OCI-LY7 (cell line): ENCODE results near the gene FMN2. TPM values are rescaled to one million over a fixed set of nuclear protein-coding genes. Genes with fewer than 3 reads are reported as not detected.

ENCODE experiments used
- BruUV-seq: library from RNA; stranded (reverse); fragments of 400-500 nt; replicated peaks from 2 replicates; lab custom pipeline; 2021; lab: Mats Ljungman, UMichigan
- CTCF ChIA-PET: fragments of 300-600 bp; sonication (Branson Sonifier 250); formaldehyde crosslinking; loops from one replicate; lab custom pipeline; 2022; ENCODE audit warnings: antibody characterized with exemption; ENCODE audit not compliant: unreplicated experiment; lab: Charles Lee
- POLR2A ChIA-PET: fragments of 300-600 bp; sonication (Branson Sonifier 250); formaldehyde crosslinking; loops from one replicate; lab custom pipeline; 2022; ENCODE audit warnings: antibody characterized with exemption; lab: Charles Lee
- DNase-seq: peaks from one replicate; pipeline ENCODE4 v3.0.0-alpha.2; 2015; ENCODE audit warnings: low spot score
- H2AFZ ChIP-seq: fragments of 200-600 bp; sonication (generic), shearing (Covaris generic); 2 replicates; pipeline ENCODE4 v1.6.1; 2014; ENCODE audit warnings: mild to moderate bottlenecking, antibody characterized with exemption, low read length, moderate library complexity
- H3K27ac ChIP-seq: fragments of 200-600 bp; sonication (generic); 2 replicates; pipeline ENCODE4 v1.5.1; 2014; ENCODE audit warnings: mixed run types, low read depth, mild to moderate bottlenecking, moderate library complexity, low read length, inconsistent platforms; ENCODE audit not compliant: poor library complexity, severe bottlenecking
- H3K36me3 ChIP-seq: fragments of 200-600 bp; sonication (generic); 2 replicates; pipeline ENCODE4 v1.6.1; 2014; ENCODE audit warnings: mild to moderate bottlenecking, antibody characterized with exemption, low read length, moderate library complexity, mixed read lengths; ENCODE audit not compliant: insufficient read depth
- H3K4me1 ChIP-seq: fragments of 200-600 bp; sonication (generic); 2 replicates; pipeline ENCODE4 v1.5.1; 2014; ENCODE audit warnings: mild to moderate bottlenecking, low read length; ENCODE audit not compliant: insufficient read depth, poor library complexity, severe bottlenecking
- H3K4me2 ChIP-seq: fragments of 200-600 bp; sonication (generic); 2 replicates; pipeline ENCODE4 v1.6.1; 2014; ENCODE audit warnings: mild to moderate bottlenecking, low read length
- H3K4me3 ChIP-seq: fragments of 200-600 bp; sonication (generic); 2 replicates; pipeline ENCODE4 v1.5.1; 2014; ENCODE audit warnings: mild to moderate bottlenecking, low read depth, low read length; ENCODE audit not compliant: poor library complexity, severe bottlenecking
- H3K79me2 ChIP-seq: fragments of 200-600 bp; sonication (generic); 2 replicates; pipeline ENCODE4 v1.6.1; 2016; ENCODE audit warnings: low read depth, mild to moderate bottlenecking, low read length, moderate library complexity, mixed read lengths; ENCODE audit not compliant: insufficient read depth
- H3K9me2 ChIP-seq: fragments of 200-600 bp; sonication (generic); 2 replicates; pipeline ENCODE4 v1.6.1; 2016; ENCODE audit warnings: mild to moderate bottlenecking, low read length, mixed read lengths; ENCODE audit not compliant: insufficient read depth
- H3K9me3 ChIP-seq: fragments of 200-600 bp; sonication (generic); 2 replicates; pipeline ENCODE4 v1.6.1; 2014; ENCODE audit warnings: mild to moderate bottlenecking, mixed run types, low read length, mixed read lengths
- H4K20me1 ChIP-seq: fragments of 200-600 bp; sonication (generic); 2 replicates; pipeline ENCODE4 v1.6.1; 2014; ENCODE audit warnings: mild to moderate bottlenecking, antibody characterized with exemption, low read length, moderate library complexity, mixed read lengths; ENCODE audit not compliant: insufficient read depth
- CTCF ChIP-seq: fragments of 200-600 bp; sonication (generic); conservative IDR thresholded peaks from 2 replicates; pipeline ENCODE4 v1.5.1; 2014; ENCODE audit warnings: mild to moderate bottlenecking, antibody characterized with exemption, low read length, moderate library complexity, mixed read lengths
- EZH2phosphoT487 ChIP-seq: fragments of 200-600 bp; sonication (generic); IDR thresholded peaks from 2 replicates; pipeline ENCODE4 v1.6.1; 2018; ENCODE audit warnings: low read depth, borderline replicate concordance, mild to moderate bottlenecking, mixed run types, antibody characterized with exemption, low read length, moderate library complexity, mixed read lengths
- intact Hi-C: fragments of 100-400 bp; cut with micrococcal nuclease; formaldehyde crosslinking; loops from one replicate; pipeline ENCODE4 v1.10.0; 2022; ENCODE audit not compliant: unreplicated experiment
- total RNA-seq, 2 experiments: library from RNA; depleted of rRNA in 1 of 2; stranded (reverse); fragments of >200 nt in 1 of 2; shearing (Covaris generic) in 1 of 2; gene quantifications; 2 replicates each; pipeline ENCODE4 v1.2.3, GENCODE V29; 2014 to 2022

The FMN2 gene
- total RNA-seq, 2 experiments from 2014 or later: not detected

GRCh38 chr1:240101306-240101705 lies 9.6 kb downstream of the FMN2 start:
- no peaks in the 10 kb centered on the region for H3K9me2 ChIP-seq
- H3K79me2 ChIP-seq: no peaks in the 10 kb centered on the region
- no peaks in the 10 kb centered on the region for H3K36me3 ChIP-seq
- no peaks in the 10 kb centered on the region for H4K20me1 ChIP-seq
- H3K4me1 ChIP-seq: no peaks in the 10 kb centered on the region
- no peak overlapping the region for H3K4me3 ChIP-seq
- no peak overlapping the region for H2AFZ ChIP-seq
- no peaks in the 10 kb centered on the region for H3K9me3 ChIP-seq
- no peak overlapping the region for H3K4me2 ChIP-seq
- intact Hi-C loops: no loop called here
- no peak overlapping the region for H3K27ac ChIP-seq
- no peak for DNase-seq
- CTCF ChIA-PET: no interaction called here
- TF ChIP-seq EZH2phosphoT487 (no peak), CTCF (no peak)
- POLR2A ChIA-PET: no interaction called here
- BruUV-seq: no TSS peak

- Histone ChIP-seq H3K9me2 (no peaks in the 10 kb centered on the region), H3K4me1 (no peaks in the 10 kb centered on the region), H4K20me1 (no peaks in the 10 kb centered on the region), H3K9me3 (no peaks in the 10 kb centered on the region), H3K36me3 (no peaks in the 10 kb centered on the region), H3K4me2 (no peak overlapping the region), H3K79me2 (no peaks in the 10 kb centered on the region), H3K27ac (no peak overlapping the region), H2AFZ (no peak overlapping the region), H3K4me3 (no peak overlapping the region)
- POLR2A ChIA-PET: interaction anchor here (0.6 kb wide), 1 partner anchor 11 kb away, joined by 3 read pairs; no protein-coding TSS in a partner anchor
- DNase-seq: no peak
- TF ChIP-seq CTCF (no peak), EZH2phosphoT487 (no peak)
- BruUV-seq: no TSS peak
- CTCF ChIA-PET: no interaction called here
- intact Hi-C loops: no loop called here
These were observed 10.1 kb downstream of the FMN2 start for GRCh38 chr1:240101737-240102136.

- ChIA-PET POLR2A (interaction anchor here (0.7 kb wide), 2 partner anchors 511 to 888 kb away, joined by 3 to 6 read pairs; no protein-coding TSS in a partner anchor), CTCF (no interaction called here)
- no peak overlapping the region for H3K27ac ChIP-seq
- H3K4me2 ChIP-seq: no peak overlapping the region
- H3K9me2 ChIP-seq: no peaks in the 10 kb centered on the region
- no TSS peak for BruUV-seq
- H2AFZ ChIP-seq: no peak overlapping the region
- intact Hi-C loops: no loop called here
- no peaks in the 10 kb centered on the region for H3K4me1 ChIP-seq
- no peaks in the 10 kb centered on the region for H4K20me1 ChIP-seq
- H3K36me3 ChIP-seq: no peaks in the 10 kb centered on the region
- H3K4me3 ChIP-seq: no peak overlapping the region
- no peaks in the 10 kb centered on the region for H3K9me3 ChIP-seq
- TF ChIP-seq EZH2phosphoT487 (no peak), CTCF (no peak)
- H3K79me2 ChIP-seq: no peaks in the 10 kb centered on the region
- DNase-seq: no peak
These were observed 13.0 kb downstream of the FMN2 start for GRCh38 chr1:240104672-240105071.
